HK-2 (cell line): Measurements from ENCODE around the gene PDS5A.
A peak's percentile ranks its signal among the peaks of the same experiment; 100 is the strongest.
"Not testable (repeated sequence)": the region's sequence is repeated elsewhere in the genome, so short reads cannot be mapped to it uniquely, and the experiment has no call there.

Source experiments
- DNase-seq: peaks from one replicate; pipeline ENCODE4 v3.0.0-alpha.2; 2018; ENCODE audit not compliant: unreplicated experiment

The PDS5A gene

GRCh38 chr4:39905656-39906055 lies 72.1 kb downstream of the PDS5A start:
- no peak for DNase-seq

- DNase-seq: not testable (repeated sequence)
These were observed 72.7 kb downstream of the PDS5A start for GRCh38 chr4:39905019-39905418.

GRCh38 chr4:39900966-39901365 lies 76.7 kb downstream of the PDS5A start:
- no peak for DNase-seq

- DNase-seq: no peak
These were observed 78.4 kb downstream of the PDS5A start for GRCh38 chr4:39899291-39899690.

- no peak for DNase-seq
These were observed 79.7 kb downstream of the PDS5A start for GRCh38 chr4:39898015-39898414.

- no peak for DNase-seq
These were observed 84.0 kb downstream of the PDS5A start for GRCh38 chr4:39893693-39894072.

GRCh38 chr4:39892988-39893692 lies 84.6 kb downstream of the PDS5A start:
- no peak for DNase-seq

GRCh38 chr4:39889226-39889625 lies 88.5 kb downstream of the PDS5A start:
- no peak for DNase-seq

GRCh38 chr4:39888541-39888940 lies 89.2 kb downstream of the PDS5A start:
- no peak for DNase-seq

- DNase-seq: peak; percentile 15
These were observed 94.1 kb downstream of the PDS5A start for GRCh38 chr4:39883646-39884045.

GRCh38 chr4:39881789-39882188 lies 95.9 kb downstream of the PDS5A start:
- DNase-seq: no peak

- DNase-seq: no peak
These were observed 99.7 kb downstream of the PDS5A start for GRCh38 chr4:39877971-39878370.

- DNase-seq: no peak
These were observed 103.9 kb downstream of the PDS5A start for GRCh38 chr4:39873823-39874222.

- DNase-seq: no peak
These were observed 112.4 kb downstream of the PDS5A start for GRCh38 chr4:39865280-39865679.

- no peak for DNase-seq
These were observed 113.3 kb downstream of the PDS5A start for GRCh38 chr4:39864391-39864790.

GRCh38 chr4:39860804-39861203 lies 116.9 kb downstream of the PDS5A start:
- DNase-seq: no peak

- no peak for DNase-seq
These were observed 121.7 kb downstream of the PDS5A start for GRCh38 chr4:39855909-39856512.

- no peak for DNase-seq
These were observed 125.1 kb downstream of the PDS5A start for GRCh38 chr4:39852636-39853035.

- no peak for DNase-seq
These were observed 127.0 kb downstream of the PDS5A start for GRCh38 chr4:39850727-39851126.

- no peak for DNase-seq
These were observed 131.0 kb downstream of the PDS5A start for GRCh38 chr4:39846705-39847104.

- no peak for DNase-seq
These were observed 131.6 kb downstream of the PDS5A start for GRCh38 chr4:39846120-39846519.

- DNase-seq: no peak
These were observed 135.8 kb downstream of the PDS5A start for GRCh38 chr4:39841894-39842293.

GRCh38 chr4:39840516-39840915 lies 137.2 kb downstream of the PDS5A start:
- not testable (repeated sequence) for DNase-seq

- DNase-seq: no peak
These were observed 137.7 kb downstream of the PDS5A start for GRCh38 chr4:39840027-39840426.
